NCI-H774 (cell line): ENCODE results near the gene RTN4.
"Not testable (repeated sequence)": the region's sequence is repeated elsewhere in the genome, so short reads cannot be mapped to it uniquely, and the experiment has no call there.

Experiments used
- DNase-seq: peaks from one replicate; lab custom pipeline; 2025; lab: John Stamatoyannopoulos, UW

Gene RTN4

DNA sequence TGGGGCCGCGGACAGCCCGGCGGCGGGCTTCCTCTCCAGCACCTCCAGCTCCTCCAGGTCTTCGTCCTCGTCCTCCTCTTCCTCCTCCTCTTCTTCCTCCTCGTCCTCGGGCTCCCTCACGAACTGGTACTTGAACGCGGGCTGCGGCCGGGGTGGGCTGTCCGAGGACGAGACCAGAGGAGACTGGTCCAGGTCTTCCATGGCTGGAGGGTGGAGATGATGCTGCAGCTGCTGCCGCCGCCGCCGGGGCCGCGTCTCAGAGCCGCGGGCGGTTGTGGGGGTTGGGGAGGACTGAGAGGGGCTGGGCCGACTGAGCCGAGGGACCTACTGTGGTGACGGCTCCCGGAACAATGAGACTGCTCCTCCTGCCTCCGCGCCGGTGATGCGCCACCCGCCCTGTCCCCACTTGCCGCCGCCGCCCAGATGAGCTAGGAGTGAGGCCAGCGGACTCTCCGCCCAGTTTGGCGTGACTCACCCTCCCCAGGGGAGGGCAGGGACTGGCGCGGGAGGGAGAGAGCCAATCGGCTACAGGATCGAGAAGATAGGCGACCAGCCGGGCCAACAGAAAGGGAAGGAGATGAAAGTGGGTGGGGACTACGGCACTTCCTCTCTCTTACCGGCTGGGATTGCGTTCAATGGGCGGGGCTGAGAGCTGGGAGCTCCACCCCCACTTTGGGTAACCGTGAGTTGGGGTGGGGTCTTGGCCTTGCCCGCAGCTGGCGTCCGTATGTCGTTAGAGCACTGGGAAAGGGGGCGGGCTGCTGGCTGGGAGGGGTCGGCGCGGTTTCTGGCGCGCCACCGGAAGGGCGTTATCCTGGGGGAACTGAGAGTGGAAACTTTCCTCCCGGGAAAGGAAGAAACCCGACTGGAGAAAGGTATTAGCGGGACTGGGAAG is at the start of gene RTN4:
Gene RTN4, minus strand, starts transcription at position 352 of the 895 bp plus-strand sequence. Its CDS starts 151 bp downstream, at position 201.
- peak; percentile 97 for DNase-seq

DNA sequence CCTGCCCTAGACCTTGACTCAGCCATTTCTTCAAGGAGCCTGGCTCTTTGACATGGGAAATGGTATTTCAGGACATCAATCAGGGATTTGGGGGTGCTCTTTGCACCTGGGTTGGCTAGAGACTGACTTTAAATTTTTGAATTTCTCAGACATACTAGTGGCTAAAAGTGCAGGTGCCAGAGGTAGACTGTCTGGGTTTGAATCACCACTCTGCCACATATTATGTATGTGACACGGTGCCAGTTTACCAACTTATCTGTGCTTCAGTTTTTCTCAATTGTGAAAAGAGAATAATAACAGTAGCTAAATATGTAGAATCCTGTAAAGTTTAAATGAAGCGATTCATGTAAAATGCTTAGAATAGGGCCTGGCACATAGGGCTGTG is 49.2 kb upstream of the RTN4 start:
- no peak for DNase-seq

- no peak for DNase-seq
Measured at GRCh38 chr2:55097461-55098410, 47.5 kb upstream of the RTN4 start.

GRCh38 chr2:55097082-55097460 is 46.8 kb upstream of the RTN4 start:
- DNase-seq: no peak

DNA sequence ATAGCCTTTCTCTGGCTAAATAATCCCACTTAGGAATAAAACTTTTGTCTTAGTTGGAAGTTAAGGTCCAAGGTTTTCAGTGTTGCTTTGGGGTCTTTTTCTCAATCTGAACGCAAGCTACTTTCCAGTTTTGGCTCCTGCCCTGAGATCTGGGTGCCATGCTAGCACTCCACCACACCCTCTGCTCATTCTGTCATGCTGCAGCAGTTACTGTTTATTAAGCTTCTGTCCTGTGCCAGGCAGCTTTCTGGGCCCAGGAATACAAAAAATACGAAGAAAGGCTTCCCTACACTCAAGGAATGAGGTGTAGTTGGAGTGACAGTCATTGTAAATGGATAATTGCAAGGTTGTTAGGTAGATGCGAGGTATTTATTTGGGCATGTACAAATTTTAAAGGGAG is 46.3 kb upstream of the RTN4 start:
- no peak for DNase-seq

DNA sequence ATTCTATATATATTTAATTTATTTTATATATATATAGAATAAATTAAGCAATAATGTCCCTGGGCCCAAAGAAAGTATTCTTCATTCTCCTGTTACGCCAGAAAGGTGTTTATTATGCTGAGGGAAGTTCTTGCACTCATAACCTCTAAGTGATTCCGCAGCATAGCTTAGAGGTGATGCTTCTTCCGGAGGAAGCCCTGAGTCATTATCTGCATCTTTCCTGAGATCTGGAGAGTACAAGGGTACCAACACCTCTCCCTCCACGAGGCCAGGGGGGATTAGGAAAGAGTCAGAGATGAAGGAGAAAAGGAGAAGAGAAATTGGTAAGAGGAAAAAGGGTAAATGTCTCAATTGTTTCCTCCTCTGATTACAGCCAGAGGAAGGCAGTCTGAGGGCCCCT is 43.1 kb upstream of the RTN4 start:
- no peak for DNase-seq

GRCh38 chr2:55092439-55092838 is 42.2 kb upstream of the RTN4 start:
- no peak for DNase-seq

DNA sequence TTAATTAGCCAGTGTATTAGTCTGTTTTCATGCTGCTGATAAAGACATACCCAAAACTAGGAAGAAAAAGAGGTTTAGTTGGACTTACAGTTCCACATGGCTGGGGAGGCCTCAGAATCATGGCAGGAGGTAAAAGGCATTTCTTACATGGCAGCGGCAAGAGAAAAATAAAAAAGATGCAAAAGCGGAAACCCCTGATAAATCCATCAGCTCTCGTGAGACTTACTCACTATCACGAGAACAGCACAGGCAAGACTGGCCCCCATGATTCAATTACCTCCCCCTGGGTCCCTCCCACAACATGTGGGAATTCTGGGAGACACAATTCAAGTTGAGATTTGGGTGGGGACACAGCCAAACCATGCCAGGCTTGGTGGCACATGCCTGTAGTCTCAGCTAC is 41.4 kb upstream of the RTN4 start:
- not testable (repeated sequence) for DNase-seq

DNA sequence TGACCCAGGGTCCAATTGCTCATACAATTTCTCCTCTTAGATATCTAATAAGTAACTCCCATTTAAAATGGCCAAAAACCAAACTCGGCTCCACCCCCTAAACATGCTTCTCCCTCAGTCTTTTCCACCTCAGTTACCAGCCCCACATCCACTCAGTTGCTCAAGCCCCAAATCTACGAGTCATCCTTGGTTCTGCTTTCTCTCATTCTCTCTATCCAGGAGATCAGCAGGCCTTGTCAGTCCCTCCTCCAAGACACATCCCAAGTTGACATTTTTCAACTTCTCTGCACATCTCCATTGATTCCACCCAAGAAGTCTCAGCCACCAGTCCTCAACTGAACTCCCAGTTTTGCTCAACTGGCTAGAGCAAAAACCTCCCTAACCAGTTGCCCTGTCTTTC is 40.5 kb upstream of the RTN4 start:
- no peak for DNase-seq

DNA sequence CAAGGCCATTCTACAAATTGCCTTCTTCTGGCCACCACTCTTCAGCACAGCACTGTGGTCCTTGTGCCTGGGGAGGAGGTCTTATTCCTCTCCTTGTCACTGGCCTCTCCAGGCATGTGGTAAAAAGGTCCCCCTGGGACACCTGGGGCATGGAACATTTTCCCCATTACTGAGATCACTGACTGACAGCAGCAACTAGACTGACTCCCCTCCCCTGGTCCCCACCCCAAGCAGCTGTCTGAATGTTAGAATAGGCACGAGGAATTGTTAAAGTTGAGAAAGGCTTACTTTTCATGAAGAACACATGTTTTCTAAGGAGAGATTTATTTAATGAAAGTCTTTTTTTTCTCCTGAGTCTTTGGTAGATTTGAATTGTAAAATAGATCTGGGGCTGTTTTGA is 39.5 kb upstream of the RTN4 start:
- DNase-seq: no peak

DNA sequence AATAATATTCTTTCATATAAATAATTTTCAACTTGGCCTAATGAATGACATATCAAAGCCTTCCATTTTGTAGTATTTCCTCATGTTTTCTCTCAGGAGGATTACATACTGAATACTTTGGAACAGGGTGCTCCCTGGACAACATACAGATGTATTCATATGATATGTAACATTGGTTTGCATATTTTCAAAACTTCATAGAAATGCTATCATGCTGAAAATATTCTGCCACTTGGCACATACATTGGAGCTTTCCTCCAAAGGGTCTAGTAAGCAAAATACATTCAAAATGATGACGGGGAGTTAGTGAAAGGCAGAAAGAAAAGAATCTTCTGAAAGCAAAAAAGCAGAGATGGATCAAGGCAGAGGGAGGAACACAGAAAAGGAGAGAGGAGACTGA is 38.1 kb upstream of the RTN4 start:
- no peak for DNase-seq

- no peak for DNase-seq
Measured at GRCh38 chr2:55087936-55088335, 37.7 kb upstream of the RTN4 start.

DNA sequence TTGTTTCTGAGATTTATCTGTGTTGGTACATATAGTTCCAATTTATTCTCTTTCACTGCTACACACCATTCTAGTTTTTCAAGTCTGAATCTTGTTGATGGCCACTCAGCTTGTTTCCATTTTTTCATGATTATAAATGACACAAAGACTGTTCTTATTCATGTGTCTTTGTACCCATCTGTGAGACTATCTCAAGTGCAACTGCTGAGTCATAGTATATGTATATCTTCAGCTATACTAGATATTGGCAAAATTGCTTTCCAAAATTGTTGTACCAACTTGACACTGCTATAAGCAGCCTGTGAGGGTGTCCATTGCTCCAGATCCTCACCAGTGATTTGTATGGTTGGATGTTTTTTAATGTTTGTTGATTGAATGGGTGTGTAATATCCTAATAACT is 37.2 kb upstream of the RTN4 start:
- DNase-seq: no peak

GRCh38 chr2:55085113-55086040 is 35.1 kb upstream of the RTN4 start:
- no peak for DNase-seq

DNA sequence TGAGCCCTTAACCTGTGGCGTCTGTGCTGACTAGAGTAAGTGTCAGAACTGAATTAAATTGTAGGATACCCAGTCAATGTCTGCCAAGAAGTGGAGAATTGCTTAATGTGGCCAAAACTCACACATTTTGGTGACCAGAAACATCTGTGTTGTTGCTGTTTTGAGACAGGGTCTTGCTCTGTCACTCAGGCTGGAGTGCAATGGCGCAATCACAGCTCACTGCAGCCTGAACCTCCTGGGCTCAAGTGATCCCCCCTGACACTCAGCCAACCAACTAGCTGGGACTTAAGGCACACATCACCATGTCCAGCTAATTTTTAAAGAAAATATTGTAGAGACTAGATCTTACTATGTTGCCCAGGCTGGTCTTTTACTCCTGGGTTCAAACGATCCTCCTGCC is 34.4 kb upstream of the RTN4 start:
- DNase-seq: no peak

- no peak for DNase-seq
Measured at GRCh38 chr2:55080204-55080738, 30.0 kb upstream of the RTN4 start.

GRCh38 chr2:55078956-55079355 is 28.7 kb upstream of the RTN4 start:
- no peak for DNase-seq

DNA sequence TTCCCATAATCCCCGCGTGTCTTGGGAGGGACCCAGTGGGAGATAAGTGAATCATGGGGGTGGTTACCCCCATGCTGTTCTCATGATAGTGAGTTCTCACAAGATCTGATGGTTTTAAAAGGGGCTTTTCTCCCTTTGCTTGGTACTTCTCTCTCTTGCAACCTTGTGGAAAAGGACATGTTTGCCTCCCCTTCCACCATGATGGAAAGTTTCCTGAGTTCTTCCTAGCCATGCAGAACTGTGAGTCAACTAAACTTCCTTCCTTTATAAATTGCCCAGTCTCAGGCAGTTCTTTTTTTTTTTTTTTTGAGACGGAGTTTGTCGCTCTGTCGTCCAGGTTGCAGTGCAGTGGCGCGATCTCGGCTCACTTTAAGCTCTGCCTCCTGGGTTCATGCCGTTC is 26.5 kb upstream of the RTN4 start:
- no peak for DNase-seq

DNA sequence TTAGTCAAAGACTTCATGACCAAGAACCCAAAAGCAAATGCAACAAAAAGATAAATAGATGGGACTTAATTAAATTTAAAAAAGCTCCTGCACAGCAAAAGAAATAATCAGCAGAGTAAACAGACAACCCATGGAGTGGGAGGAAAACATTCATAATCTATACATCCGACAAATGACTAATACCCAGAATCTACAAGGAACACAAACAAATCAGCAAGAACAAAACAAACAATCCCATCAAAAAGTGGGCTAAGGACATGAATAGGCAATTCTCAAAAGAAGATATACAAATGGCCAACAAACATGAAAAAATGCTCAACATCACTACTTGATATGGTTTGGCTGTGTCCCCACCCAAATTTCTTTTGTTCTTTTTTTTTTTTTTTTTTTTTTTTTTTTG is 25.8 kb upstream of the RTN4 start:
- DNase-seq: not testable (repeated sequence)

DNA sequence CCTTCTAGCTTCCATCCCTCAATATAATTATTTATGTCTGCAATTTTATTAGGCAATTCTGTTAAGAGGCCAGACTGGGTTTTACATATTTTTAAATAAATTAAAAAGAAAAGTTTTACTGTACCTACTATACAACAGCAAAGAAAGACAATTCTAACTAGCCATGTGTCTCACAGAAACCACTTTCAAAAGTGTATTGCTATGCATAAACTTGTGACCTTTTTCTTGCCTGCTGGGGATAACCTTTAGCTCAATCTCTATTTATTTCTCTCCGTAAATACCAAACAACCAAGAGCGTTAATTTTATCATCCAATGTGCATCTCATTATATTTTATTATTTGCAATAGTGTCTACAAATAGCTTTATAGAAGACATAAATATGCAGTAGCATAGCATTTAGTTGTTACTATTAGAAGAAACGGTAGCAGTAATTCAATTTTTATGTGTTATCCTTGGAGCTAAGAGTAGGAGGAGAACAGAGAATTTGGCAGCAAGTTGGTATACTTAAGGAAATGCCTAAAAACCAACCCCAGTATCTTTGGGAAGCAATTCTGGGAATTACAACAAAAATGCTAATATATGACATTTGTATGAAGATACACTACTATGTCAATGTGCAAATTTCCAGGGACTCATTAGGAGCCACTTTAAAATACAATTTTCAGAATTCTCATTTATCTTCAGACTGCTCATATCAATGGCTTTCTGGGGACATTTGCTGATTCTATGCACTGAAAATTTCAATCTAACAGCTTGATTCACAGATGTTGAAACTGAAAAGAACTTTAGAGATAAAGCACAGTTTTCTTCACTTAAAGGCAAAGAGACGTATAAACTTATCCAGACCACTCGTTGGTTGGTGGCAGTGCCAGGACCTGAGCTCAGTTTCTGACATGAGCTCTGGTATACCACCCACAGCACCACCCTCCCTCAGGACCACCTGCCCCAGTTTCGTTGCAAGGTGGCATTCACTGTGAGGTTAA is 23.0 kb upstream of the RTN4 start:
- DNase-seq: no peak
